Stimulated activated CD4-positive, alpha-beta T cell treated with anti-CD3 and anti-CD28 coated beads, Interleukin-4, amount 100 ng/mL, for 4 hours (primary cell): ENCODE results near the gene HMMR.

Experiments used
- DNase-seq, 2 experiments: peaks; one replicate each; pipeline ENCODE4 v3.0.0-alpha.2; 2020

HMMR gene

GRCh38 chr5:163459819-163460561, 442 bp upstream of the HMMR start, which contains the start of gene NUDCD2:
Gene NUDCD2, minus strand, starts transcription at chr5:163460102. Its CDS starts 52 bp downstream, at chr5:163460050.
- peak; percentile 92 to 95 for DNase-seq

- DNase-seq = no peak
These were observed 2.6 kb downstream of the HMMR start for GRCh38 chr5:163463063-163463435.

- no peak for DNase-seq
These were observed 7.2 kb downstream of the HMMR start for GRCh38 chr5:163467682-163468081.

- no peak for DNase-seq
These were observed 13.3 kb downstream of the HMMR start for GRCh38 chr5:163473635-163474243.

- no peak for DNase-seq
These were observed 15.0 kb downstream of the HMMR start for GRCh38 chr5:163475411-163475810.

GRCh38 chr5:163478126-163478981, 17.9 kb downstream of the HMMR start:
- no peak for DNase-seq

GRCh38 chr5:163478982-163479271, 18.5 kb downstream of the HMMR start:
- no peak for DNase-seq

GRCh38 chr5:163489055-163489744, 28.8 kb downstream of the HMMR start:
- DNase-seq = no peak

- DNase-seq = no peak
These were observed 29.3 kb downstream of the HMMR start for GRCh38 chr5:163489745-163490075.

GRCh38 chr5:163496286-163496685, 35.9 kb downstream of the HMMR start:
- DNase-seq = no peak

- DNase-seq = no peak
These were observed 36.9 kb downstream of the HMMR start for GRCh38 chr5:163497315-163497714.

GRCh38 chr5:163498886-163499285, 38.5 kb downstream of the HMMR start:
- DNase-seq = no peak

- DNase-seq = no peak
These were observed 42.1 kb downstream of the HMMR start for GRCh38 chr5:163502521-163502920.

- peak; percentile 21 to 24 for DNase-seq
These were observed 43.0 kb downstream of the HMMR start for GRCh38 chr5:163503106-163504078.

GRCh38 chr5:163504079-163504931, 43.9 kb downstream of the HMMR start:
- DNase-seq = peak; percentile 19 to 25

- DNase-seq = no peak
These were observed 44.6 kb downstream of the HMMR start for GRCh38 chr5:163505049-163505367.

GRCh38 chr5:163505368-163506094, 45.1 kb downstream of the HMMR start, which contains the start of gene MAT2B:
Gene MAT2B, plus strand, starts transcription at chr5:163505619. Its CDS starts 68 bp downstream, at chr5:163505687.
- DNase-seq = peak; percentile 94

GRCh38 chr5:163506095-163506457, 45.6 kb downstream of the HMMR start:
- DNase-seq = no peak

GRCh38 chr5:163506726-163507125, 46.3 kb downstream of the HMMR start:
- no peak for DNase-seq

- no peak for DNase-seq
These were observed 48.3 kb downstream of the HMMR start for GRCh38 chr5:163508753-163509152.
